Tibial nerve (tissue), 4 donors: ENCODE results near the gene HADHB.

Experiments
- EP300 ChIP-seq, 2 donors: sonication (generic); formaldehyde crosslinking; IDR thresholded peaks; one replicate each; pipeline ENCODE4 v1.6.1; 2017; ENCODE audit warnings: antibody characterized with exemption in 2 of 2, mild to moderate bottlenecking in 1 of 2
- POLR2A ChIP-seq, 2 donors: fragments of 450-650 bp; IDR thresholded peaks; one replicate each; pipeline ENCODE4 v1.6.1; 2017; ENCODE audit warnings: antibody characterized with exemption in 2 of 2, mild to moderate bottlenecking in 2 of 2, moderate library complexity in 2 of 2
- TF ChIP-seq, protein P1 (sequence below), 5 experiments: fragments of 200-600 bp in 3 of 5; fragments of 450-650 bp in 2 of 5; sonication (generic) in 3 of 5; IDR thresholded peaks; one replicate each; pipeline ENCODE4 v1.5.1; 2016 to 2019; ENCODE audit warnings: antibody characterized with exemption in 5 of 5, mild to moderate bottlenecking in 3 of 5, moderate library complexity in 2 of 5

DNA sequence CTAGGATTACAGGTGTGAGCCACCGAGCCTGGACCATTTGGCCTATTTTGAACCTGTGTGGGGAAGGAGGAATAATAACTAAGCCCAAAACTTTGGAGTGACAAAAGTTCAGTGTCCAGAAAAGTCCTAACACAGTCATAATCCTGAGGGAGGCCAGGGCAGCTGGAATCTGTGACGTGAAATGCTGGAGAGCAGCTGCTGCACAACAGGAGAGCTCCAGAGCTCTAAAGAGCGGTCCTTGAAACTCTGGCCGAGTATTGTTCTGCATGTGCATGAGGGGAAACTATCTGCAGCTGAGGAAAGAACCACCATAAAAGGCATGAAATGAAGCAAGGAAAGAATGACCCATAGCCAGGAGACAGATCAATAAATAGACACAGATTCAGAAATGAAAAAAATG is 28.2 kb upstream of the HADHB start:
- TF ChIP-seq, protein P1, sequence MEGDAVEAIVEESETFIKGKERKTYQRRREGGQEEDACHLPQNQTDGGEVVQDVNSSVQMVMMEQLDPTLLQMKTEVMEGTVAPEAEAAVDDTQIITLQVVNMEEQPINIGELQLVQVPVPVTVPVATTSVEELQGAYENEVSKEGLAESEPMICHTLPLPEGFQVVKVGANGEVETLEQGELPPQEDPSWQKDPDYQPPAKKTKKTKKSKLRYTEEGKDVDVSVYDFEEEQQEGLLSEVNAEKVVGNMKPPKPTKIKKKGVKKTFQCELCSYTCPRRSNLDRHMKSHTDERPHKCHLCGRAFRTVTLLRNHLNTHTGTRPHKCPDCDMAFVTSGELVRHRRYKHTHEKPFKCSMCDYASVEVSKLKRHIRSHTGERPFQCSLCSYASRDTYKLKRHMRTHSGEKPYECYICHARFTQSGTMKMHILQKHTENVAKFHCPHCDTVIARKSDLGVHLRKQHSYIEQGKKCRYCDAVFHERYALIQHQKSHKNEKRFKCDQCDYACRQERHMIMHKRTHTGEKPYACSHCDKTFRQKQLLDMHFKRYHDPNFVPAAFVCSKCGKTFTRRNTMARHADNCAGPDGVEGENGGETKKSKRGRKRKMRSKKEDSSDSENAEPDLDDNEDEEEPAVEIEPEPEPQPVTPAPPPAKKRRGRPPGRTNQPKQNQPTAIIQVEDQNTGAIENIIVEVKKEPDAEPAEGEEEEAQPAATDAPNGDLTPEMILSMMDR (IDR thresholded peaks at IDR 0.05): no peak
- TF ChIP-seq POLR2A (IDR thresholded peaks at IDR 0.05) (no peak), EP300 (IDR thresholded peaks at IDR 0.05) (no peak)
